ENCODE data around the gene CCIN.

DNA sequence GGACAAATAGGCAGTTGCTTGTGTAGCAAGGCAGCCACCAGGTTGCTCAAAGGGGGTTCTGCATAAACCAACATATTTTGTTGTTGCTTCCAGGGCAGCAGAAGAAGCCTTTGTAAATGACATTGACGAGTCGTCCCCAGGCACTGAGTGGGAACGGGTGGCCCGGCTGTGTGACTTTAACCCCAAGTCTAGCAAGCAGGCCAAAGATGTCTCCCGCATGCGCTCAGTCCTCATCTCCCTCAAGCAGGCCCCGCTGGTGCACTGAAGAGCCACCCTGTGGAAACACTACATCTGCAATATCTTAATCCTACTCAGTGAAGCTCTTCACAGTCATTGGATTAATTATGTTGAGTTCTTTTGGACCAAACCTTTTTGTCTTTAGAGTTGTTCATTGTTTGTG is 42.3 kb downstream of the CCIN start:
- TF ChIP-seq, protein P1, sequence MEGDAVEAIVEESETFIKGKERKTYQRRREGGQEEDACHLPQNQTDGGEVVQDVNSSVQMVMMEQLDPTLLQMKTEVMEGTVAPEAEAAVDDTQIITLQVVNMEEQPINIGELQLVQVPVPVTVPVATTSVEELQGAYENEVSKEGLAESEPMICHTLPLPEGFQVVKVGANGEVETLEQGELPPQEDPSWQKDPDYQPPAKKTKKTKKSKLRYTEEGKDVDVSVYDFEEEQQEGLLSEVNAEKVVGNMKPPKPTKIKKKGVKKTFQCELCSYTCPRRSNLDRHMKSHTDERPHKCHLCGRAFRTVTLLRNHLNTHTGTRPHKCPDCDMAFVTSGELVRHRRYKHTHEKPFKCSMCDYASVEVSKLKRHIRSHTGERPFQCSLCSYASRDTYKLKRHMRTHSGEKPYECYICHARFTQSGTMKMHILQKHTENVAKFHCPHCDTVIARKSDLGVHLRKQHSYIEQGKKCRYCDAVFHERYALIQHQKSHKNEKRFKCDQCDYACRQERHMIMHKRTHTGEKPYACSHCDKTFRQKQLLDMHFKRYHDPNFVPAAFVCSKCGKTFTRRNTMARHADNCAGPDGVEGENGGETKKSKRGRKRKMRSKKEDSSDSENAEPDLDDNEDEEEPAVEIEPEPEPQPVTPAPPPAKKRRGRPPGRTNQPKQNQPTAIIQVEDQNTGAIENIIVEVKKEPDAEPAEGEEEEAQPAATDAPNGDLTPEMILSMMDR (conservative IDR thresholded peaks at IDR 0.05; ENCODE audit: low read depth, low read length) = no peak
- no peak for TF ChIP-seq SMC3 (IDR thresholded peaks at IDR 0.05; ENCODE audit: low read depth, low read length)
- TF ChIP-seq POLR2A (IDR thresholded peaks at IDR 0.05; ENCODE audit: low read depth, low read length) = no peak
- no peak for TF ChIP-seq MXI1 (IDR thresholded peaks at IDR 0.05; ENCODE audit: borderline replicate concordance, low read depth, low read length)
- TF ChIP-seq BHLHE40 (IDR thresholded peaks at IDR 0.05; ENCODE audit: low read depth, low read length) = no peak
- no peak for TF ChIP-seq FOS (IDR thresholded peaks at IDR 0.05; ENCODE audit: low read depth, low read length)
